Measurements from ENCODE around the gene ADGRL3.
"Not testable (repeated sequence)": the region's sequence is repeated elsewhere in the genome, so short reads cannot be mapped to it uniquely, and the experiment has no call there.

The ADGRL3 gene

GRCh38 chr4:61509721-61510241, 309.7 kb downstream of the ADGRL3 start:
- DNase-seq = not testable (repeated sequence)

GRCh38 chr4:61511716-61512488, 311.8 kb downstream of the ADGRL3 start:
- DNase-seq = no peak

GRCh38 chr4:61514991-61515390, 314.9 kb downstream of the ADGRL3 start:
- DNase-seq = no peak

- no peak for DNase-seq
Observed at GRCh38 chr4:61517144-61517543, 317.0 kb downstream of the ADGRL3 start.

GRCh38 chr4:61520166-61520565, 320.0 kb downstream of the ADGRL3 start:
- no peak for DNase-seq

- DNase-seq = peak; percentile 17
Observed at GRCh38 chr4:61520681-61521160, 320.6 kb downstream of the ADGRL3 start.

GRCh38 chr4:61521451-61521850, 321.3 kb downstream of the ADGRL3 start:
- no peak for DNase-seq

- no peak for DNase-seq
Observed at GRCh38 chr4:61522312-61522711, 322.2 kb downstream of the ADGRL3 start.

- DNase-seq = no peak
Observed at GRCh38 chr4:61527888-61528287, 327.8 kb downstream of the ADGRL3 start.

- DNase-seq = no peak
Observed at GRCh38 chr4:61528595-61528994, 328.5 kb downstream of the ADGRL3 start.

GRCh38 chr4:61531188-61531587, 331.1 kb downstream of the ADGRL3 start:
- DNase-seq = peak; percentile 5

- no peak for DNase-seq
Observed at GRCh38 chr4:61532336-61533000, 332.3 kb downstream of the ADGRL3 start.

- no peak for DNase-seq
Observed at GRCh38 chr4:61533140-61533539, 333.0 kb downstream of the ADGRL3 start.

GRCh38 chr4:61540944-61541343, 340.8 kb downstream of the ADGRL3 start:
- DNase-seq = peak; percentile 58

- no peak for DNase-seq
Observed at GRCh38 chr4:61541459-61541858, 341.3 kb downstream of the ADGRL3 start.

- DNase-seq = no peak
Observed at GRCh38 chr4:61543976-61544375, 343.9 kb downstream of the ADGRL3 start.

- no peak for DNase-seq
Observed at GRCh38 chr4:61545902-61546480, 345.9 kb downstream of the ADGRL3 start.

GRCh38 chr4:61549336-61549735, 349.2 kb downstream of the ADGRL3 start:
- DNase-seq = no peak

- DNase-seq = no peak
Observed at GRCh38 chr4:61553557-61554125, 353.5 kb downstream of the ADGRL3 start.

GRCh38 chr4:61555789-61556188, 355.7 kb downstream of the ADGRL3 start:
- DNase-seq = no peak

- DNase-seq = no peak
Observed at GRCh38 chr4:61556277-61556676, 356.2 kb downstream of the ADGRL3 start.

- DNase-seq = no peak
Observed at GRCh38 chr4:61559396-61559795, 359.3 kb downstream of the ADGRL3 start.

GRCh38 chr4:61561028-61561427, 360.9 kb downstream of the ADGRL3 start:
- DNase-seq = no peak
